Ammon's horn (tissue), 1 donor: Measurements from ENCODE around the gene PCDHA9.
A peak's percentile ranks its signal among the peaks of the same experiment; 100 is the strongest.
"Not testable (repeated sequence)": the region's sequence is repeated elsewhere in the genome, so short reads cannot be mapped to it uniquely, and the experiment has no call there.

Source experiments
- DNase-seq: peaks from one replicate; pipeline ENCODE4 v3.0.0-alpha.2; 2016; ENCODE audit warnings: low spot score

PCDHA9 gene, protein sequence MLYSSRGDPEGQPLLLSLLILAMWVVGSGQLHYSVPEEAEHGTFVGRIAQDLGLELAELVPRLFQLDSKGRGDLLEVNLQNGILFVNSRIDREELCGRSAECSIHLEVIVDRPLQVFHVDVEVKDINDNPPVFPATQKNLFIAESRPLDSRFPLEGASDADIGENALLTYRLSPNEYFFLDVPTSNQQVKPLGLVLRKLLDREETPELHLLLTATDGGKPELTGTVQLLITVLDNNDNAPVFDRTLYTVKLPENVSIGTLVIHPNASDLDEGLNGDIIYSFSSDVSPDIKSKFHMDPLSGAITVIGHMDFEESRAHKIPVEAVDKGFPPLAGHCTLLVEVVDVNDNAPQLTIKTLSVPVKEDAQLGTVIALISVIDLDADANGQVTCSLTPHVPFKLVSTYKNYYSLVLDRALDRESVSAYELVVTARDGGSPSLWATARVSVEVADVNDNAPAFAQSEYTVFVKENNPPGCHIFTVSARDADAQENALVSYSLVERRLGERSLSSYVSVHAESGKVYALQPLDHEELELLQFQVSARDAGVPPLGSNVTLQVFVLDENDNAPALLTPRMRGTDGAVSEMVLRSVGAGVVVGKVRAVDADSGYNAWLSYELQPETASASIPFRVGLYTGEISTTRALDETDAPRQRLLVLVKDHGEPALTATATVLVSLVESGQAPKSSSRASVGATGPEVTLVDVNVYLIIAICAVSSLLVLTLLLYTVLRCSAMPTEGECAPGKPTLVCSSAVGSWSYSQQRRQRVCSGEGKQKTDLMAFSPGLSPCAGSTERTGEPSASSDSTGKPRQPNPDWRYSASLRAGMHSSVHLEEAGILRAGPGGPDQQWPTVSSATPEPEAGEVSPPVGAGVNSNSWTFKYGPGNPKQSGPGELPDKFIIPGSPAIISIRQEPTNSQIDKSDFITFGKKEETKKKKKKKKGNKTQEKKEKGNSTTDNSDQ

GRCh38 chr5:140848139-140849102, at the start of gene PCDHA9:
PCDHA9 (plus strand) TSS chr5:140848382; CDS start chr5:140848496, 114 bp downstream.
- DNase-seq = not testable (repeated sequence)

DNA sequence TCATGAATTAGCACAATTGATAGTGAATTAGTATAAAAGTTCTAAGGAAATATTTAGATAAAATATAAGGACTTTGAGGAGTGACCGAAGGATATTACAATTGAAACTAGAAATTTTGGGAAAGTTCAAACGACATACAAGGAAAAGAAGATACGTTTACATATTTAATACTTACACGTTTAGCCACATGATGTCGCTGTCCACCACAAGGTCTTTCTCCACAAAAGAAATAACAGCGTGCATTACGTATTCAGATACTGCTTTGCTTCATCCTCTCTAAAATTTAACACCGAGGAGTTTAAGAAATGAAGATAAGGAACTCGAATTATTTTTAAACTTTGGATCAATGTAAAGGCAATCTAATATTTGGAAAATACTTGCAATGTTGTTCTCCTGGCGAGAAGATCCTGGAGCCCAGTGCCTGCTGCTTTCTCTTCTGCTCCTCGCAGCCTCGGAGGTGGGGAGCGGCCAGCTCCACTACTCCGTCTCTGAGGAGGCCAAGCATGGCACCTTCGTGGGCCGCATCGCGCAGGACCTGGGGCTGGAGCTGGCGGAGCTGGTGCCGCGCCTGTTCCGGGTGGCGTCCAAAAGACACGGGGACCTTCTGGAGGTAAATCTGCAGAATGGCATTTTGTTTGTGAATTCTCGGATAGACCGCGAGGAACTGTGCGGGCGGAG, 47.2 kb upstream of the PCDHA9 start, which contains the start of gene PCDHA3:
PCDHA3 (plus strand) TSS at position 242 of the 678 bp plus-strand sequence.
- peak; percentile 67 for DNase-seq

GRCh38 chr5:140801494-140801841, 46.7 kb upstream of the PCDHA9 start:
- peak; percentile 28 for DNase-seq

- not testable (repeated sequence) for DNase-seq
These were observed 45.8 kb upstream of the PCDHA9 start for GRCh38 chr5:140802381-140802780.

GRCh38 chr5:140802781-140803271, 45.4 kb upstream of the PCDHA9 start:
- DNase-seq = no peak

GRCh38 chr5:140806834-140807775, 41.1 kb upstream of the PCDHA9 start, which contains the start of gene PCDHA4:
PCDHA4 (plus strand) TSS chr5:140807068.
- DNase-seq = peak; percentile 43

GRCh38 chr5:140808241-140808888, 39.8 kb upstream of the PCDHA9 start:
- not testable (repeated sequence) for DNase-seq

GRCh38 chr5:140808889-140809291, 39.3 kb upstream of the PCDHA9 start:
- DNase-seq = no peak

DNA sequence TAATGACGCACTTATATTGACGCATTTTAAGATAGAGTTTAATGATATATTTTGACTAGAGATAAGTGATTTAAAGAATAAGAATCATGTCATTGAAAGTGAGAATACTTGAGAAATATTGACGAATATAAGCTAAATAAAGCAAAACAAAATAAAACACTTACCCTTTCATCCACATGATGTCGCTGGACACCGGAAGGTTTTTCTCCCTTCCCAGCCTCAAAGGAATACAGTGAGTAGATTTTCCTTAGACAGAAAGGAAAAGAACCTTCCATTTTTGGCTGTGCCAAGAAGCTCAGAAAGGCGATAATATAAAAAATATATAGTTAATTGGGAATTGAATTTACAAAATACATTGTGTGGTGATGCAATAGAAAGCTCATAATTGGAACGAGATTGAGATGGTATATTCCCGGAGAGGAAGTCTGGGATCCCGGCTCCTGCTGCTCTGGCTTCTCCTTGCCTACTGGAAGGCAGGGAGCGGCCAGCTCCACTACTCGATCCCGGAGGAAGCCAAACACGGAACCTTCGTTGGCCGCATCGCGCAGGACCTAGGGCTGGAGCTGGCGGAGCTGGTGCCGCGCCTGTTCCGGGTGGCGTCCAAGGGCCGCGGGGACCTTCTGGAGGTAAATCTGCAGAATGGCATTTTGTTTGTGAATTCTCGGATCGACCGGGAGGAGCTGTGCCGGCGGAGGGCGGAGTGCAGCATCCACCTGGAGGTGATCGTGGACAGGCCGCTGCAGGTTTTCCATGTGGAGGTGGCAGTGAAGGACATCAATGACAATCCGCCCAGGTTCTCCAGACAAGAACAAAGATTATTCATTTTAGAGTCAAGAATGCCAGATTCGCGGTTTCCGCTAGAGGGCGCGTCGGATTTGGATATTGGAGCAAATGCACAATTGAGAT, 26.6 kb upstream of the PCDHA9 start, which contains the start of gene PCDHA5:
PCDHA5 (plus strand) TSS at position 239 of the 906 bp plus-strand sequence.
- DNase-seq = no peak

DNA sequence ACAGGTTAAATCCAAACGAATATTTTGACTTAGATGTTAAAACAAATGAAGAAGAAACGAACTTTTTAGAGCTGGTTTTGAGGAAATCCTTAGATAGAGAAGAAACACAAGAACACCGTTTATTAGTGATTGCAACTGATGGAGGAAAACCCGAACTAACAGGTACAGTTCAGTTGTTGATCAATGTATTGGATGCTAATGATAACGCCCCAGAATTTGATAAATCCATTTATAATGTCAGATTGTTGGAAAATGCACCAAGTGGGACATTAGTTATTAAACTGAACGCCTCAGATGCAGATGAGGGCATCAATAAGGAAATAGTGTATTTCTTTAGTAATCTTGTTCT, 25.9 kb upstream of the PCDHA9 start:
- DNase-seq = no peak

DNA sequence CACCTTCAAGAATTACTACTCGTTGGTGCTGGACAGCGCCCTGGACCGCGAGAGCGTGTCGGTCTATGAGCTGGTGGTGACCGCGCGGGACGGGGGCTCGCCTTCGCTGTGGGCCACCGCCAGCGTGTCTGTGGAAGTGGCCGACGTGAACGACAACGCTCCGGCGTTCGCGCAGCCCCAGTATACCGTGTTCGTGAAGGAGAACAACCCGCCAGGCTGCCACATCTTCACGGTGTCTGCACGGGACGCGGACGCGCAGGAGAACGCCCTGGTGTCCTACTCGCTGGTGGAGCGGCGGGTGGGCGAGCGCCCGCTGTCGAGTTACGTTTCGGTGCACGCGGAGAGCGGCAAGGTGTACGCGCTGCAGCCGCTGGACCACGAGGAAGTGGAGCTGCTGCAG, 25.2 kb upstream of the PCDHA9 start:
- not testable (repeated sequence) for DNase-seq

DNA sequence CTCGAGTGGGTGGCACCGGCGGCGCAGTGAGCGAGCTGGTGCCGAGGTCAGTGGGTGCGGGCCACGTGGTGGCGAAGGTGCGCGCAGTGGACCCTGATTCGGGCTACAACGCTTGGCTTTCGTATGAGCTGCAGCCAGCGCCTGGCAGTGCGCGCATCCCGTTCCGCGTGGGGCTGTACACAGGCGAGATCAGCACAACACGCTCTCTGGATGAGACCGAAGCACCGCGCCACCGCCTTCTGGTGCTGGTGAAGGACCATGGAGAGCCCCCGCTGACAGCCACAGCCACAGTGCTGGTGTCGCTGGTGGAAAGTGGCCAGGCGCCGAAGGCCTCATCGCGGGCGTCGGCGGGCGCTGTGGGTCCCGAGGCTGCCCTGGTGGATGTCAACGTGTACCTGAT, 24.7 kb upstream of the PCDHA9 start:
- DNase-seq = no peak

DNA sequence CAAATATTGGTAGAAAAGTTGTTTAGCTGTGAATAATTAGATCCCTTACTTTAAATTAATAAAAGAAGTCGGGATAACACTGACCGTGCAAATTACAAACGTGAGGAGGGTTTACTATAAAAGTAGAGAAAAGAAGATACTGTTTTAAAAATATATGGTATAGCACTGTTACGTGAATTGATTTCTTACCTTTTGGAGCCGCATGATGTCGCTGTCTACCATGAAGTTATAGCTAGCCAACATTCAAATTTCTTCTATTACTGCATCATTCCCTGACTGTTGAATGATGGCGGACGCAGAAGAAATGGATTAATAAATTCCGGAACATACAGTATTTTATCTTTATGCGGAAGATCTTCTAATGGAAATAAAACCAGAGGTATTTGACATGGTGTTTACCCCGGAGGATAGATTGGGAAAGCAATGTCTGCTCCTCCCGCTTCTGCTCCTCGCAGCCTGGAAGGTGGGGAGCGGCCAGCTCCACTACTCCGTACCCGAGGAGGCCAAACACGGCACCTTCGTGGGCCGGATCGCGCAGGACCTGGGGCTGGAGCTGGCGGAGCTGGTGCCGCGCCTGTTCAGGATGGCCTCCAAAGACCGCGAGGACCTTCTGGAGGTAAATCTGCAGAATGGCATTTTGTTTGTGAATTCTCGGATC, 20.3 kb upstream of the PCDHA9 start, which contains the start of gene PCDHA6:
PCDHA6 (plus strand) TSS at position 257 of the 658 bp plus-strand sequence; CDS start at position 389, 132 bp downstream.
- DNase-seq = peak; percentile 25

- DNase-seq = no peak
These were observed 19.8 kb upstream of the PCDHA9 start for GRCh38 chr5:140828362-140828737.

DNA sequence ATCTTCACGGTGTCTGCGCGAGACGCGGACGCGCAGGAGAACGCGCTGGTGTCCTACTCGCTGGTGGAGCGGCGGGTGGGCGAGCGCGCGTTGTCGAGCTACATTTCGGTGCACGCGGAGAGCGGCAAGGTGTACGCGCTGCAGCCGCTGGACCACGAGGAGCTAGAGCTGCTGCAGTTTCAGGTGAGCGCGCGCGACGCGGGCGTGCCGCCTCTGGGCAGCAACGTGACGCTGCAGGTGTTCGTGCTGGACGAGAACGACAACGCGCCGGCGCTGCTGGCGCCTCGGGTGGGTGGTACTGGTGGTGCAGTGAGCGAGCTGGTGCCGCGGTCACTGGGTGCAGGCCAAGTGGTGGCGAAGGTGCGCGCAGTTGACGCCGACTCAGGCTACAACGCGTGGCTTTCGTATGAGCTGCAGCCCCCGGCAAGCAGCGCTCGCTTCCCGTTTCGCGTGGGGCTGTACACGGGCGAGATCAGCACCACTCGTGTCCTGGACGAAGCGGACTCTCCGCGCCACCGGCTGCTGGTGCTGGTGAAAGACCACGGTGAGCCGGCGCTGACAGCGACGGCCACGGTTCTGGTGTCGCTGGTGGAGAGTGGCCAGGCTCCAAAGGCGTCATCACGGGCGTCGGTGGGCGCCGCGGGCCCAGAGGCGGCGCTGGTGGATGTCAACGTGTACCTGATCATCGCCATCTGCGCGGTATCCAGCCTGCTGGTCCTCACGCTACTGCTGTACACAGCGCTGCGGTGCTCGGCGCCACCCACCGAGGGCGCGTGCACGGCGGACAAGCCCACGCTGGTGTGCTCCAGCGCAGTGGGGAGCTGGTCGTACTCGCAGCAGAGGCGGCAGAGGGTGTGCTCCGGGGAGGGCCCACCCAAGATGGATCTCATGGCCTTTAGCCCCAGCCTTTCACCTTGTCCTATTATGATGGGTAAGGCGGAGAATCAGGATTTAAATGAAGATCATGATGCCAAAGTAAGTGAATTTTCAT, 18.4 kb upstream of the PCDHA9 start:
- not testable (repeated sequence) for DNase-seq

- peak; percentile 52 for DNase-seq
These were observed 14.2 kb upstream of the PCDHA9 start, which contains the start of gene PCDHA7 for GRCh38 chr5:140833993-140834392. PCDHA7 (plus strand) TSS chr5:140834269; CDS start chr5:140834384, 115 bp downstream.
